GM10266 (cell line): Measurements from ENCODE around the gene CRKL.
"Not testable (repeated sequence)": the region's sequence is repeated elsewhere in the genome, so short reads cannot be mapped to it uniquely, and the experiment has no call there.

Source experiments
- DNase-seq: peaks from one replicate; pipeline ENCODE4 v3.0.0; 2012; ENCODE audit errors: extremely low spot score
- CTCF ChIP-seq: IDR thresholded peaks from 2 replicates; pipeline ENCODE4 v1.5.1; 2012; ENCODE audit warnings: mild to moderate bottlenecking, low read depth; ENCODE audit not compliant: control insufficient read depth, insufficient read depth; ENCODE audit errors: missing control alignments

CRKL gene

DNA sequence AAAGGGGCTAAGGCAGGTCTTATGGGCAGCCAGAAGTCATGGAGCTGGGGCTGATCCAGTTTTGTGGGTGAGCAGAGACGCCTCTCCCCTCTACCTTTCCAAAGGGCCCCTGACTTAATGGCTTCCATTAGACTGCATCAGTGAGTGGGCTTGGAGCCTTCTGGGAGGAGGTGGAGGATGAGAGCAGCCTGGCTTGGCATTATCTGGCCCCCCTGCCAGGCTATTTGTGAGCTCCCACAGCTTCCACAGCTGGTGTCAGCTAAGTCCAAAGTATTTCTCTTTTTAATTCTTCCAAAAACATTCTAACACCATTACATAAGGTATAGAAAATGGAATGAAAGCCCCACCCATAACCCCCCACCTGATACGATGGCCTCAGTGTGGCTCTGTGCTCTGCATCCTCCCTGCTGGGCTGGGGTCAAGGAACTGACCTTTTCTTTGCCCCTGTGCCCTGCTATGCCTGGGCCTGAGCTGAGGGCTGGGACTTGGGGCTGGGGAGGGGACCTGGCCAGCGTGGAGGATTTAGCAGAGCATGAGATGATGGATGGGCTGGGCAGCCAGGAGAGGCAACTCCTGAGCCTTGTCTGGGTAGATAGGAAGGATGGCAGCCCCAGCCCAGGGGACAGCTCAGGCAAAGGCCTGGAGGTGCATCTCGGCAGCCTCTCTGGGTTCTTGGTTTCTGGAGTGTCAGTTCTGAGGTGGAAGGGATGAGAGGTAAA is 53.9 kb downstream of the CRKL start:
- no peak for DNase-seq
- no peak for TF ChIP-seq CTCF

- DNase-seq: not testable (repeated sequence)
Observed at GRCh38 chr22:20972014-20972694, 54.9 kb downstream of the CRKL start.

DNA sequence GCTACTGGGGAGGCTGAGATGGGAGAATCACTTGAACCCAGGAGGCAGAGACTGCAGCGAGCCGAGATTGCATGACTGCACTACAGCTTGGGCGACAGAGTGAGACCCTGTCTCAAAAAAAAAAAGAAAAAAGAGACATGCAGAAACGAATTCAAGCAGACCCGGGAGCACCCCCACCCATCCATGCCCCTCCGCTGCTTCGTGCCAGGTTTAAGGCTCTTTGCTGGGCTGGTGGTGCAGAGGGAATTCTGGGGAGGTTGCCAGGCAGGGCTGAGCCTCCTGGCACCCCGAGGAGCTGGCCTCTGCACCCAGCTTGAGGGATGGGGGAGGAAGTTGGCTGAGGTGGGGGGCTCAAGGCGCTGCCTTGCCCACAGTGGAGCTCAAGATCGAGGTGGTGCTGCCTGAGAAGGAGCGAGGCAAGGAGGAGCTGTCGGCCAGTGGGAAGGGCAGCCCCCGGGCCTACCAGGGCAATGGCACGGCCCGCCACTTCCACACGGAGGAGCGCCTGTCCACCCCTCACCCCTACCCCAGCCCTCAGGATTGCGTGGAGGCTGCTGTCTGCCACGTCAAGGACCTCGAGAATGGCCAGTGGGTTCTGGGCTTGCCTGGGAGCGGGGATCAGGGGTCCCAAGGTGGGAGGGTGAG is 55.8 kb downstream of the CRKL start:
- no peak for DNase-seq
- no peak for TF ChIP-seq CTCF

- TF ChIP-seq CTCF: no peak
- DNase-seq: no peak
Observed at GRCh38 chr22:20973634-20974286, 56.6 kb downstream of the CRKL start.

DNA sequence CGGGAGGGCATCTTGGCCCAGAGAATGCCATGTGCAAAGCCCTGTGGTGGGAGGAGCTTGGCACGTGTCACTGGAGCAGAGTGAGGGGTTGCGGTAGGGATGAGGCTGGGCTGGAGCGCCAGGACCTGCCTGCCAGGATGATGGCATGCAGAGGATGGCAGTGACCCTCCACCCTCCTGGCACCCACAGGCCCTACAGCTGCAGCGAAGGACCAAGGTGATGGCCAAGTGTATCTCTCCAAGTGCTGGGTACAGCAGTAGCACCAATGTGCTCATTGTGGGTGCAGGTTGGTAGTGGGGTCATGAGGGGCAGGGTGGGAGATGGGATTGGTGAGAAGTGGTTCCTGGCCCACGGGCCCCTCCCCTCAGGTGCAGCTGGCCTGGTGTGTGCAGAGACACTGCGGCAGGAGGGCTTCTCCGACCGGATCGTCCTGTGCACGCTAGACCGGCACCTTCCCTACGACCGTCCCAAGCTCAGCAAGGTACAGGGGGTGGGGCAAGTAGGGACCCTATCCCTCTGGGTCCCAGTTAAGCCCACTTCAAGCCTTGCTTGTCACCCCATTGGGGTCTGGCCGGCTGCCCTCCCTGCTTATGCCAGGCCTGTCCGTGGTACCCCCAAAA is 57.2 kb downstream of the CRKL start:
- DNase-seq: no peak
- no peak for TF ChIP-seq CTCF

DNA sequence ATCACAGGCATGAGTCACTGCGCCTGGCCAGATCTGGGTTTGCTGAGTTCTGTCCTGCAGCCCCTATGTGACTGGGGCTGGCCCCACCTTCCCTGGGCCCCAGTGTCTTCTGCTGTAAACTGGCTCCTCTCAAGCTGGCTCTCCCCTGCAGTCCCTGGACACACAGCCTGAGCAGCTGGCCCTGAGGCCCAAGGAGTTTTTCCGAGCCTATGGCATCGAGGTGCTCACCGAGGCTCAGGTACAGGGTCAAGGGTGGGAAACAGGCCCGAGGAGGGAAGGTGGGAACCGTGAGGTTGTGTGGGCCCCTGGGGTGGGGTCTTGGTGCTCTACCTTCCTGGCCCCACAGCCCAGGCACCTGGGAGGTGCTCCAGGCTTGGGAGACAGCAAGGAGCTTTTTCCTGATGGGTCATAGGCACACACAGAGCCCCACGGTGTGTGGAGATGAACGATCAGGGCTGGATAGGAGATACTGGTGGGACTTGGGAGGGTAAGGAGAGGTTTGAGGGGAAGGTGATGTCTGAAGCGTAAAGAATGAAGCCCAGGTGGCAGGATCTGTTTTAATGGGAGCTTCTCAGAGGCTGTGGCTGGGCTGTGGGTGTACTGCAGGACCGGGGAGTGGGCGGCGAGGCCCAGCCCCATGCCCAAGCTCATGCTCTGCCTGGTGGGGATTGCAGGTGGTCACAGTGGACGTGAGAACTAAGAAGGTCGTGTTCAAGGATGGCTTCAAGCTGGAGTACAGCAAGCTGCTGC is 58.5 kb downstream of the CRKL start:
- TF ChIP-seq CTCF: no peak
- no peak for DNase-seq

GRCh38 chr22:20976291-20976877 is 59.2 kb downstream of the CRKL start:
- no peak for TF ChIP-seq CTCF
- no peak for DNase-seq
